ENCODE data around the gene TMEM259.

TMEM259 gene

DNA sequence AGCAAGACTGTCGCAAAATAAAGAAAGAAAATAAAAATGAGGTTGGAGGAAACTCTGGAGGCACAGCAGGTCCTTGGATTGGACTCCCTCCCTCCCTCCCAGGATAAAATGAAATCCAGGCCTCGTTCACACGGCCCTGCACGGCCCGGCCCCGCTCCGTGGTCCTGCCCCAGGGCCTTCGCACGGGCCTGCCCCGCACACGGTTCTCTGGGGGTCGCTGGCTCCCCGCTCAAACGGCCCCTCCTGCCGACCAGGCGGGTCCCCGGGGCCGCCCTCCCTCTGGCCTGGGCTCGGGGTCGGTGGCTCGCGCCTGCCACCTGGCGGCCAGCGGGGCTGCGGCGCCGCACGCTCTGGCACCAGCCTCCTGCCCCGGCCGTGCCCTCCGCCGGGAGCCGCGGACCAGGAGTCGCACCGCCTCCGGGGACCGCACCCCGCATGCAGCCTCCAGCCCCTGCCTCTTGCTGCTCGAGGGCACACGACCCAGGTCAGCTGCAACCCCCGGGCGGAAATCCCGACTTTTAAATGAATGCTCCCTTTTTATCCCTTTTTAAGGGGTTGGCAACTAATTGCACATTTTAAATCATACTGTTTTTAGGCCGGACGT lies 38.3 kb downstream of the TMEM259 start:
- peak; percentile 60 for DNase-seq

DNA sequence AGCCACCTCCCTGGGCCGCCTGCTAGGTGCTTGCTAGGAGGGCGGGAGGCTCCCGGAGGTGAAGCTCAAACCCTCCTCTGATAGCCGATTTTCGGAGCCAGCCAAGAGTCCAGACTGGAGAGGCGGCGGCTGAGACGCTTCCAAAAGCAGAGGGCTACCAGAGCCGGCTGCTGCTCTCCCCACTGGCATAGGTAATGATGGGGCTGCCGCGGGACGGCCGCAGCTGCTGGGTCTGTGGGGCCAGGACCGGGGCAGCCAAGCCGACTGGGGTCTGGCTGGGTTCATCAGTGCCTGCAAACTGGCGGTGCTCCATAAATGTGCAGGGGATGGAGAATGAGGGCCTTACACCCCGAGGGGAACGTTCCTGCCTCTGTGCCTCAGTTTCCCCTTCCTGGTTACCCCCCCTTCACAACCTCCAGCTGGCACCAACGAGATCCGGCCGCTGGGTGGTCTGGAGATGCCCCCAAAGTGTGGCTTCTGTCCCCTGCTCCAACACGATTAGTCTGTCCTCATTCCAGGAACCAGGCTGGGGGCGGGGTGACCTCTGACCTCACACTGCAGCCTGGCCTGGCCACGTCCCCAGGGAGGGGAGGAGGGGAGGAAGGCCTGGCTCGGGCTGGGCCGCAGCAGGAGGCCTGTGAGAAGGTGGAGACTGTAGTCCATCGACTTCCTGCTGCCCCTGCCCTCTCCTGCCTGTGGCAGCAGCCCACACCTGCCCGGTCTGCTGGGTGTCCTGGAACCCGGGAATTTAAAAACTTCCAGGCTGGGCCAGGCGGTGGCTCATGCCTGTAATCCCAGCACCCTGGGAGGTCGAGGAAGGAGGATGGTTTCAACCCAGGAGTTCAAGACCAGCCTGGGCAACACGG lies 40.6 kb downstream of the TMEM259 start:
- no peak for DNase-seq

DNA sequence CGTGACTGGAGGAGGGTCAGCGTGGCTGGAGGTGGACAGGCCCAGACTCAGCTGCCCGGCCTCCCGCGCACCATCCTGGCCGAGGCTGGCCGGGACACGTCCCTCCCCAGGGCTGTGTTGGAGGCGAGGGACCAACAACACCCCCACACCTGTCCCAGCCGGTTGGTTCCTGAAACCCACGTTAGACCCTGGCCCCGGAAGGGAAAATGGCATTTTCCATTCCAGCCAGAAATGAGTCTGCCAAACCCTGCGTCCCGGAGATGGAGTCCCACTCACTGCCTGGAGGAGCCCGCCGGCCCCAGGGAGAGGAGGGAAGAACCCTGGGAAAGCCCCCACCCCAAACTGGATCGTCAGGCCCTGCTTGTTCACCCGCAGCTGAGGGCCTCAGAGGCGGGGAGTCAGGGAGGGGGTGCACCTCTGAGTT lies 41.6 kb downstream of the TMEM259 start:
- no peak for DNase-seq

DNA sequence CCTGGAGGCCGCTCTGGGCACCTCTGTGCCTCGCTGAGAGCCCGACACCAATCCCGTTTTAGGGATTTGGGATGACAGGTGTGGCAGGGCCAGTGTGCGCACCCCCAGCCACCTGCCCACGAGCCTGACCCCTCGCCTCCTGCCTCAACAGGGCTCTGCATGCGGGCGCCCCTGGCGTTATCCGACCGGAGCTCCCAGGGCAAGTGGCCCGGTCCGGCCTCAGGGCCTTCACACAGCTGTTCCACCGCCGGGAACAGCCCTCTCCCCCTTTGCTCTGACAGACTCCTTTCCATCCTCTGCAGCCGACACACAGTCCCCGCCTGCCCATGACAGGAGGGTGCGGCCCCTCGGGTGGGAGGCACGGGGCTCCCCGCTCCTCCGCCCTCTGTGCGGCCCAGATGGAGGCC lies 43.9 kb downstream of the TMEM259 start:
- DNase-seq = no peak

DNA sequence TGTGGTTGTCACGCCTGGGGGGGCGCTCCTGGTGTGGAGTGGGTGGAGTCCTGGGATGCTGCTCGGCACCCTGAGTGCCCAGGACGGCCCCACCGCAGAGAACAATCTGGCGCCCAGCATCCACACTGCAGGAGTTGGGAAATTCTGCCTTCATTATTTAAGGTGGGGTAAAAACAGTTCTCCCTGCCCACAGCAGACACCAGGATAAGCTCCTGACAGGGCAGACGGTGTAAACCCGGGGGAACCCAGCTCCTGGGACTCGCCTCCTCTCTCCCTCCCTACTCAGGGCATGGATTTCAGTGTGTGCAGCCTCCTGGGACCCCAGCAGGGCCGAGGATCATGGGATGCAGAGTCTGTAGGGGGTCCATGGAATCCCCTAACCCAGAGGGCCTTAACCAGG lies 44.4 kb downstream of the TMEM259 start:
- DNase-seq = no peak

DNA sequence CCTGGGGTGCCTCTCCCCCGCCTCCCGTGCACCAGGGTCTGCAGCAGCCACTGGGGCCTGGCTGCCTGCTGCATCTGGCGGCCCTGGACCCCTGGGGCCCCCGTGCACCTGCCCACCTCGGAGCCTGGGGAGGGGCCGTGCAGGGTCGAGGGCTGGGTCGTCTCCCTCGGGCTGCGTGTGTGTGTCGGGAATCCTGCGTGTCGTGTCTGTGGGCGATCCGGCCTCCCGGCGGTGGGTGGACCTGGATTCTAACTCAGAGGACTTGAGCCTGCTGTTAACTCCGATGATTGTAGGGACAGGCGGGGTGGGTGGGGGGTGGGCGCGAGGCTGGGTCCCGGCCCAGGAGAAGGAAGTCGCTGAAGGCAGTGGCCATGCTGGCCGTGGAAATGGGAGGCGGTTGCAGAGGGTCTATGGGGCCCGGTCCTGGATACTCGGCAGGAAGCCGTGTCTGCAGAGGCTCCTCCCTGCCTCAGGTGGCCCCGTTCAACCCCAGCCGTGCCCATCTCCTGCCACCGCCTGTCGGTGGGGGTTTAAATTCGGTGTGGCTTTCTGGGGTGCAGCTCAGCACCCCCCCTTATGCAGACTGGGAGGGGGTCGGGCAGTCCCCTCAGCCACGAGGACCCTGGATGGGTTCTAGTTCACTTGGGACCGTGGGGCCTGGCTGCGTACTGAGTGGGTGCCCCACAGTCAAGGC lies 46.2 kb downstream of the TMEM259 start:
- DNase-seq = no peak

DNA sequence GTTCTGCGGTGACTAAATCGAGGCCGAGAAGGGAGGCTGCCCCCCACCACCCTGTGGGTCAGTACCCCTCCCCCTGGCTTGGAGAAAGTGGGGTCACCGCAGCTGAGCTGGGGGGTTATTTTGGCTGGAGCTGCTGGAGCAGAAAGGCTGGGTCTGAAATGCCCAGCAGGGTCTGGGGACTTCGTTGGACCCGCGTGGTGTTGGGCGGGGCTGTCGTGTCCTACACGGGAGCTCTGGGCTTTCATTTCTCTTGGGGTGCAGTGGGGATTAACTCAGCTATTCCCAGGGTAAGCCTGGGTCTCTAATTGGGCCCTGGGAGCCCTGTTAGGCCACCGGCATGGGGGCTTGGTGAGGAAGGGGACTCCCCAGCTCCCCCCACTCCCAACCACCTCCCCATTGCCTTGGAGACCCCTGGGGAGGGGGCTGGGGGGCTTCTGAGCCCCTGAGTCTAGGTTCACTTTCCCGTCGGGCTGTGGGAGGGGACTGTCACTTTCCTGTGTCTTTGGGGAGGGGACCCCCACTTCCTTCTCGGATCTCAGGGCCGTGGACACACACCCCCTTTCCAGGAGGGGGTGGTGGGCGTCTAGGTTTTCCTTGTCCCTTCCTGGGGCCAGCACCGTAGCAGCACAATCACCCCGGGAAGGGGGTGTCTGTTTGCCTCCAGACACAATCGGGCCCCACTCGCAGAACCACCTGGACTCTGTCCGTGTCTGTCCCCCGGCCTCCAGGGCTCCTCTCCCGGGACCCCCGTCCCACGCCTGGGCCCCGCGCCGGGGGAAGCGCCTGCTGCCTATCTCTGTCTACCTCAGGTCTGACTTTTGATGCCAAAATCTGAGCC lies 47.0 kb downstream of the TMEM259 start:
- no peak for DNase-seq

DNA sequence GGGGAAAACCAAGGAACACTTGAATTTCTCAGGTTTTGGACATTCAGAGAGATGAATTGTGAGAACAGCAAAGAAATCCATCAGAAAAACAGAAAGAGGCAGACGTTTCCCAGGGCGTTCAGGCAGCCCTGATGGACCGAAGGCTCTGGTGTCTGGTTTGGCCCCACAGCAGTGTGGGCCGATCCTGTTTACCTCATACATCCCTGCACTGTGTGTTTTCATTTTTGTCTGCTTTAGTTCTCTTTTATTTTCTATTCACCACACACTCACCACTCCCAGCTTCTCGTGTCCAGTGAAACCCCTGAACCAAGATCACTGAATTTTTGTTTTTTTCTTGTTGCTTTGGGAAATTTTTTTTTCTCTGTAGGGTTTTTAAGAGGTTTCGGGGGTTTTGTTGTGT lies 48.6 kb downstream of the TMEM259 start:
- DNase-seq = no peak

DNA sequence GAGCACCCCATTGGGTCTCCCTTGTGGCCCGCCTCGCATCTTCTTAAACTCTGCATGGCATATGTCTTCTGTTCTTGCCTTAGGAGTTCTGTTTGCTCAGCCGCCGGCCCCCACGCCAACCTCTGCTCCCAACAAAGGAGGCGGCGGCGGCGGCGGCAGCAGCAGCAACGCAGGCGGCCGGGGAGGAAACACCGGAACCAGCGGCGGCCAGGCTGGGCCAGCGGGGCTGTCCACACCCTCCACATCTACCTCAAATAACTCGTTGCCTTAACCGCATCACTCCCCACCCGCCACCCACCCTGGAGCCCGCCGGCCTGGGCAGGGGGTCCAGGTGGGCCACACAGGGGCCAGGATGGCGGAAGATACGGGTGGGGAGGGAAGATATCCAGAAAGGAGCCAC lies 49.1 kb downstream of the TMEM259 start:
- DNase-seq = no peak

DNA sequence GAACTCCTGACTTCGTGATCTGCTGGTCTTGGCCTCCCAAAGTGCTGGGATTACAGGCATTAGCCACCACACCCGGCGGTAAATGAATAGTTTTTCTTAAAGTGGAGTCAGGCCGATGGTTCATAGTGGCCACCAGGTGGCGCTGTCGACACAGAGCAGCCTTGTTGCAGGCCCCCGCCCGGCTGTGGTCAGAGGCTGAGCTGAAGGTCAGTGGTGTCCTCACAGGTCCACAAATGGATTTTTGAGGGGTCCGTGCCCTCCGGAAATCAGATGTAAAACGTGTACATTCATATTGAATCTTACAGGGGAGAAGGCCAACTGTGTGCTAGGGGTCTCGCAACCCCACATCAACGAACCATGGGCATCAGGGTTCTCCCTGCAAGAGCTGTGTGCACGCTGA lies 50.2 kb downstream of the TMEM259 start:
- DNase-seq = no peak

DNA sequence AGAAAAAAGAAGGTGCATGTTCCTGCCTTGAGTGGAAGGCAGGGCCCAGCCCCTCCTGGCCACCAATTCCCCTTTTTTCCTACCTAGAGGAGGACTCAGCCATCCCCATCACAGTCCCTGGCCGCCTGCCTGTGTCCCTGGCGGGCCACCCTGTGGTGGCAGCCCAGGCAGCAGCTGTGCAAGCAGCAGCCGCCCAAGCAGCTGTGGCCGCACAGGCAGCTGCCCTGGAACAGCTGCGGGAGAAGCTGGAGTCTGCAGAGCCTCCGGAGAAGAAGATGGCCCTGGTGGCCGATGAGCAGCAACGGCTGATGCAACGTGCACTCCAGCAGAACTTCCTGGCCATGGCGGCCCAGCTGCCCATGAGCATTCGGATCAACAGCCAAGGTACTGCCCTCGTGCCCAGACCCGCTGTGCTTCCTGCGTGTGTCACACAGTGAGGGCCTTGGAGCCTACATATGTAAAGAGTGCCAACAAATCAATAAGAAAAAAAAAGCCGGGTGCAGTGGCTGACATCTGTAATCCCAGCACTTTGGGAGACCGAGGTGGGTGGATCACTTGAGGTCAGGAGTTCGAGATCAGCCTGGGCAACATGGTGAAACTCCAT lies 54.3 kb downstream of the TMEM259 start:
- no peak for DNase-seq

DNA sequence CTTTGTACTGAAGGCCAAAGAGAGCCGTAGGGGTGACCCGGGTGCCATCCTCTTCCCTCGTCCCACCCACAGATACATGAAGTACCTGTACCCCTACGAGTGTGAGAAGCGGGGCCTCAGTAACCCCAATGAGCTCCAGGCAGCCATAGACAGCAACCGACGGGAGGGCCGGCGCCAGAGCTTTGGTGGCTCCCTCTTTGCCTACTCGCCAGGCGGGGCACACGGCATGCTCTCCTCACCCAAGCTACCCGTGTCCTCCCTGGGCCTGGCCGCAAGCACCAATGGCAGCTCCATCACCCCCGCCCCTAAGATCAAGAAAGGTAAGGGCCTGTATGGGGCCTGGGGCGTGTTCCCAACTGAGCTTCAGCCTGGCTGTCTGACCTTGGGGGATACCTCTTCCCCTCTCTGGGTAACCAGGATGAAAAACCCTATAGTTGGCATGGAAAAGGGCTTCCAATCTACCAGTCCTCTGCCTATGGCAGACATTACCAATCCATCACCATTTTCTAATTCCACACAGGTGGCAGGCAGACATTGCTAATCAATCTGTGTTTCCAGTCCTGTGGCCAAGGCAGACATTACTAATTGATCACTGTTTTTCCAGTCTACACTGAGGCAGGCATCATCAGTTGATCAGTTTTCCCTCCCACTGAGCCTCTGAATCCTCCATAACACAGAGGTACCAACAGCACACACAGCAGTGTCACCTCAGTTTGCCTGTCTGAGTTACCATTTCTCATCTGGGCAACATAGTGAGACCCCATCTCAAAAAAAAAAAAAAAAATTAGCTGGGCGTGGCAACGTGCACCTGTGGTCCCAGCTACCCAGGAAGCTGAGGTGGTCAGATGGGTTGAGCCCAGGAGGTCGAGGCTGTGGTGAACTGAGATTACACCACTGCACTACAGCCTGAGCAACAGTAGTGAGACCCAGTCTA lies 55.9 kb downstream of the TMEM259 start:
- DNase-seq = no peak

DNA sequence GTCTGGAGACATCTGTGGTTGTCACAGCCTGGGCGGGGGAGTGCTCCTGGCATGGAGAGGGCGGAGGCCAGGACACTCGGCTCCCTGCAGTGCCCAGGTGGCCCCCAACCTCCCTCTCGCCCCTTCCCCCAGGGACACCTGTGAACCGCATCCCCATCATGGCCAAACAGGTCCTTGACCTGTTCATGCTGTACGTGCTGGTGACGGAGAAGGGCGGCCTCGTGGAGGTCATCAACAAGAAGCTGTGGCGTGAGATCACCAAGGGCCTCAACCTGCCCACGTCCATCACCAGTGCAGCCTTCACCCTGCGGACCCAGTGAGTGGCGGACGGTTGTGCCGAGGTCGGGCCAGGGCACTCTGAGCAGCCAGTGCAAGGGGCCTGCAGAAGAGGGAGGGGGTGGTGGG lies 56.8 kb downstream of the TMEM259 start:
- DNase-seq = no peak

DNA sequence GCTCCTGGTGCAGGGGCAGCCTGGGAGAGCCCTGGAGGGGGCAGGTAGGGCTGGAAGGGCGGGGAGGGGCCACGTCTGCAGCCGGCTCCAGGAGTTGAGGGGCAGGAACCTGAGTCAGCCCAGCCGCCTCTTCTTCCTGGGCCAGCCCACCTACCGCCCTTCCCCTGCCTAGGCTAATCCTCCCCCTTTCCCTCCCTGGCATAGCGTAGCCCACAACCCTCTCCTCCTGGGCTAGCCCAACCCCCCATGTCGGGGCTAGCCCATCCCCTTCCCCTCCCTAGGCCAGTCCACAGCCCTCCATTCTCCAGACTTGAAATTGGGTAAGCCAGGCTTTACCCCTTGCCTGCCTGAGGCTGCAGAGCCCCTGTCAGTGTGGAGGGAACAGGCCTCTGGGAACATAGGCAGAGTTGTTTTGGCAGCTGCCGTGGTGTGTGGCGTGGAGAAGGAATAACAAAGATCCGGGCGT lies 57.4 kb downstream of the TMEM259 start:
- no peak for DNase-seq

DNA sequence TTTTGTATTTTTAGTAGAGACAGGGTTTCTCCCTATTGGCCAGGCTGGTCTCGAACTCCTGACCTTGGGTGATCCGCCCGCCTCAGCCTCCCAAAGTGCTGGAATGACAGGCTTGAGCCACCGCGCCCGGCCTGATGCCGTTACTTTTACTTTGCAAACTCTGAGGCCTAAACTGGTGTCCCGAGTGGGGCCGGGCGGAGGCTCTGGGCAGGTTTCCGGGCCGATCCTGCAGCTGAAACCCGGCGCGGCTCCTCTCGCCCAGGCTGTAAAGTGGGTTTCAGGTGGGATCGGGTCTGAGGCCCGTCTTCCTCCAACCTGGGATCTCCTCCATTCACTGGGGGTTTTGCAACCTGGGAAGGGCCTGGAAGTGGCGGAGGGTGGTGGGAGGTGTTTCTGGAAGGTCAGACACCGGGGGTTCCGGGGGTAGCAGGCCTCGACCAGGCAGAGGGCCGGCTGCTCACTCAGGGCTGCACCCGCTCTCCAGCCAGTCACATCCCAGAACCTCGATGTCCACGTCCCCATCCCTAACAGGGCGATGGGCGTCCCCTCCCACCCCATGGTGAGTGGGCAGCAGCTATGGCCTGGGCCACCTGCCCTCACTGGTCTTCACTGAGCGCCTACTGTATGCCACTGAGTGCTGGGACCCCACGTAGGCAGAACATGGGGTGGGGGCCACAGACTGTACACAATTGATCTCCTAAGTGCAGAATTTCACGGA lies 58.1 kb downstream of the TMEM259 start:
- DNase-seq = no peak

DNA sequence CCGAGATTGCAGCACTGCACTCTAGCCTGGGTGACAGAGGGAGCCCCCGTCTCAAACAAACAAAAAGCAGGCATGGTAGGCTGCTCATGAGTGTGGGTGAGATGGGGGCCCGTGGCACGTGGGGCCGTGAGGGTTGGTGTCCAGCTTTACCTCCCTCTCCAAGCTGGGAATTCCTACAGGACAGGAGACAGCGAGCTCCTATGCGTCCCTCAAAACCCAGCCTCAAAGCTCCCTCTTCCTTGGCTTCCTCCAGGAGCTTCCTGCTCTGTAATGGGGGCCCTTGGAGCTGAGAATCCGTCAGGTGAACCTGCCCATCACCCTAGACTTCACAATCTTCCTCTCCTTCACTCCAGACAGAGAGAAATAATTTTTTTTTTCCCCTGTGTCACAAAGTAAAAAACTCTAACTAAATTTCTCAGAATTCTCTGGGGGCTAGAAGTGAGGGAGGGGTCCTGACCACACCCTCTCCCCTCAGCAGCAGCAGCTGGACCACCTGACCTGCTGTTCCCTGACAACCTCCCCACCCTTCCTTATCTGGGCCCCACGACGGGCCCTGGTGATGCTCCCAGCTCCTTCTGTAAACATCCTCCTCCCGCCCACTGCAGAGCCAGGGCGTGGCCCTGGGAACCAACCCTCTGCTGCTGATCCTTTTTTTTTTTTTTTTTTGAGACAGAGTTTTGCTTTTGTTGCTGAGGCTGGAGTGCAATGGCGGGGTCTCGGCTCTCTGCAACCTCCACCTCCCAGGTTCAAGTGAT lies 58.9 kb downstream of the TMEM259 start:
- no peak for DNase-seq

DNA sequence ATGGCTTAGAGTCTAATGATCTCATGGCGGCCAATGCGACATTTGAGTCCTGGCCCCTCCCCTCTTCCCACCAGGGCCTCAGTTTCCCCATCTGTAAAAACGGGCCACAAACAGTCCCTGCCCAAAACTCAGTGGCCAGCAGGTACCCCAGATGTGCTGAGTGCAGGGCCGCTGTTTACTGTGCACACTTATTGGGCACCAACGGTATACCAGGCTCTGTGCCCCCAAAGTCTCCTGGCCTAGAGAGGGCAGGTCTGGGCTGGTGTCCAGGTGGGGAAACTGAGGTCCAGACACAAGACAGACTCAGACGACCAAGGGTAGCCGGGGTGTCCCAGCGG lies 60.4 kb downstream of the TMEM259 start:
- no peak for DNase-seq

DNA sequence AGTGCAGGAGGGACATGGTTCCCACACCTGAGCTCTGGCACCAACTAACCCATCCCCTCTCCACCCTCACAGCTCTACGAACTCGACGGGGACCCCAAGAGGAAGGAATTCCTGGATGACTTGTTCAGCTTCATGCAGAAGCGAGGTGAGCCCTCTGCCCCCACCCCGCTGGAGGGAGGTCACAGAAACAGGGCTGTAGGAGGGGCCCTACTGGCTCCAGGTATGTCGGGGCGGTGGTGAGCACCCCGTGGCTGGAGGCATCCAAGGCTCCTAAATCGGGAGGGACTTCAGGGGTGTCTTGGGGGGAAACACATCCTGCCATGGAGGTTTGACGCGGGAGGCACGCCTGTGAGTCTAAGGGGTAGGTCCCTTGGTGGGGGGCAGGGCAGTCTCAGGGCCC lies 60.9 kb downstream of the TMEM259 start:
- DNase-seq = no peak

Data from activated CD4-positive, alpha-beta T cell treated with anti-CD3 and anti-CD28 coated beads, Interleukin-2, amount 50 U/mL, for 4 hours (primary cell).